HAP-1 (cell line): ENCODE results near the gene ATP6V1B1.

Source experiments
- DNase-seq, 2 experiments: peaks; one replicate each; pipeline ENCODE4 v3.0.0-alpha.2; 2016 to 2020; ENCODE audit warnings: low spot score in 2 of 2
- H3K27me3 ChIP-seq: fragments of 250-450 bp; sonication (Bioruptor Pico); 2 replicates; pipeline ENCODE4 v1.5.1; 2020; ENCODE audit warnings: low read depth, mild to moderate bottlenecking, moderate library complexity
- H3K36me3 ChIP-seq: fragments of 250-450 bp; sonication (Bioruptor Pico); replicated peaks from 2 replicates; pipeline ENCODE4 v1.5.1; 2020; ENCODE audit warnings: mild to moderate bottlenecking
- H3K4me1 ChIP-seq: fragments of 250-450 bp; sonication (Bioruptor Pico); 2 replicates; pipeline ENCODE4 v1.5.1; 2020; ENCODE audit warnings: mild to moderate bottlenecking
- H3K4me3 ChIP-seq: fragments of 250-450 bp; sonication (Bioruptor Pico); 2 replicates; pipeline ENCODE4 v1.5.1; 2020; ENCODE audit warnings: mild to moderate bottlenecking, moderate library complexity
- H3K9me3 ChIP-seq: fragments of 250-450 bp; sonication (Bioruptor Pico); 2 replicates; pipeline ENCODE4 v1.5.1; 2020; ENCODE audit warnings: mild to moderate bottlenecking, moderate library complexity
- in situ Hi-C: fragments of 300-500 bp; cut with MboI; formaldehyde crosslinking; loops from 3 replicates; pipeline ENCODE4 v1.14.3; 2020; ENCODE audit warnings: low sequenced_read_pairs, inconsistent platforms, mixed read lengths

ATP6V1B1 gene

GRCh38 chr2:70939001-70939838 is 3.5 kb downstream of the ATP6V1B1 start:
- DNase-seq: no peak
- Histone ChIP-seq H3K27me3 (no peaks in the 10 kb centered on the region), H3K36me3 (no peaks in the 10 kb centered on the region), H3K9me3 (no peaks in the 10 kb centered on the region), H3K4me3 (no peak overlapping the region), H3K4me1 (no peaks in the 10 kb centered on the region)
- in situ Hi-C loops: loop anchor here (25.0 kb wide), 1 partner anchor 627 kb away; the partner anchor contains the start of gene FAM136A

- H3K4me1 ChIP-seq: no peaks in the 10 kb centered on the region
Observed at GRCh38 chr2:70939839-70940580, 4.3 kb downstream of the ATP6V1B1 start.

GRCh38 chr2:70941186-70941585 is 5.5 kb downstream of the ATP6V1B1 start:
- Histone ChIP-seq H3K4me1 (no peaks in the 10 kb centered on the region), H3K27me3 (no peaks in the 10 kb centered on the region), H3K36me3 (no peaks in the 10 kb centered on the region), H3K4me3 (no peak overlapping the region), H3K9me3 (no peaks in the 10 kb centered on the region)
- in situ Hi-C loops: loop anchor here (10.0 to 25.0 kb wide), 3 partner anchors 146 to 629 kb away; partner anchors contain the start of genes FAM136A and FIGLA
- DNase-seq: no peak

More at GRCh38 chr2:70939839-70940580, 4.3 kb downstream of the ATP6V1B1 start:
- no peaks in the 10 kb centered on the region for H3K27me3 ChIP-seq
- no peak for DNase-seq
- H3K36me3 ChIP-seq: no peaks in the 10 kb centered on the region
- no peaks in the 10 kb centered on the region for H3K9me3 ChIP-seq
- in situ Hi-C loops: loop anchor here (10.0 to 25.0 kb wide), 3 partner anchors 145 to 628 kb away; partner anchors contain the start of genes FAM136A and FIGLA
- no peak overlapping the region for H3K4me3 ChIP-seq

GRCh38 chr2:70941701-70942100 is 6.0 kb downstream of the ATP6V1B1 start:
- Histone ChIP-seq H3K27me3 (no peaks in the 10 kb centered on the region), H3K4me3 (no peak overlapping the region), H3K4me1 (peaks cover 3% of the 10 kb centered on the region), H3K36me3 (no peaks in the 10 kb centered on the region), H3K9me3 (no peaks in the 10 kb centered on the region)
- no peak for DNase-seq
- in situ Hi-C loops: loop anchor here (10.0 to 25.0 kb wide), 3 partner anchors 147 to 629 kb away; partner anchors contain the start of genes FAM136A and FIGLA

GRCh38 chr2:70942396-70943204 is 6.9 kb downstream of the ATP6V1B1 start:
- DNase-seq: no peak
- Histone ChIP-seq H3K9me3 (no peaks in the 10 kb centered on the region), H3K27me3 (no peaks in the 10 kb centered on the region), H3K4me3 (no peak overlapping the region), H3K4me1 (peaks cover 12% of the 10 kb centered on the region), H3K36me3 (no peaks in the 10 kb centered on the region)
- in situ Hi-C loops: loop anchor here (10.0 to 25.0 kb wide), 3 partner anchors 148 to 630 kb away; partner anchors contain the start of genes FAM136A and FIGLA

- in situ Hi-C loops: loop anchor here (10.0 to 25.0 kb wide), 3 partner anchors 149 to 631 kb away; partner anchors contain the start of genes FAM136A and FIGLA
- Histone ChIP-seq H3K4me3 (no peak overlapping the region), H3K27me3 (no peaks in the 10 kb centered on the region), H3K9me3 (no peaks in the 10 kb centered on the region), H3K36me3 (no peaks in the 10 kb centered on the region), H3K4me1 (peaks cover 20% of the 10 kb centered on the region)
- no peak for DNase-seq
Observed at GRCh38 chr2:70943205-70943871, 7.6 kb downstream of the ATP6V1B1 start.

DNA sequence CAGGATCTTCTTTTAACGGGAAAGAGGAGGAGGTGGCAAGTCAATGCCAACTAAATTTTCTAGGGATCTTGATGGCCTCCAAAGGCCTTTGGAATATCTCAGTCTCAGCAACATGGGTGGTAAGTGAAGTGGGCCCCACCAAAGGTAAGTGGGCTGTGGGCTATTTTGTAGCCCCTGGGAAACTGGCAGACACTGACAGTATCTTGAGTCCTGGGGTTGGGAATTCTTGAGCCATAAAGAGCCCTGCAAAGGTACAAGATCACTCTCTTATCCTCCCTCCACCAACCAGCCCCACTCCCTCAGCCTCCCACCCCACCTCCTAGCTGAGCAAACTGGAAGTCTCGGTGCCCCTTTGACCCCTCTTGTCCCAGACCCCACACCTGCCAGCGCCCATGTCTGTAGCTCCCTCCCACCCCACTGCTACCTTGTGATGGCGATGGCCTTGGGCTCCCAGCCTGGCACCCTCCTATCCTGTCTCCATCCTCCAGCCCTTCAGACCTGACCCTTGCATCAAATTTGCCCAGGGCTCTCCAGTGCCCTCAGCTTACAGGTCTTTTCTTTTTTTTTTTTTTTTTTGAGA is 8.5 kb downstream of the ATP6V1B1 start:
- H3K36me3 ChIP-seq: no peaks in the 10 kb centered on the region
- in situ Hi-C loops: loop anchor here (10.0 to 25.0 kb wide), 3 partner anchors 149 to 632 kb away; partner anchors contain the start of genes FAM136A and FIGLA
- no peaks in the 10 kb centered on the region for H3K27me3 ChIP-seq
- H3K4me1 ChIP-seq: peaks cover 20% of the 10 kb centered on the region
- no peaks in the 10 kb centered on the region for H3K9me3 ChIP-seq
- H3K4me3 ChIP-seq: no peak overlapping the region
- no peak for DNase-seq

DNA sequence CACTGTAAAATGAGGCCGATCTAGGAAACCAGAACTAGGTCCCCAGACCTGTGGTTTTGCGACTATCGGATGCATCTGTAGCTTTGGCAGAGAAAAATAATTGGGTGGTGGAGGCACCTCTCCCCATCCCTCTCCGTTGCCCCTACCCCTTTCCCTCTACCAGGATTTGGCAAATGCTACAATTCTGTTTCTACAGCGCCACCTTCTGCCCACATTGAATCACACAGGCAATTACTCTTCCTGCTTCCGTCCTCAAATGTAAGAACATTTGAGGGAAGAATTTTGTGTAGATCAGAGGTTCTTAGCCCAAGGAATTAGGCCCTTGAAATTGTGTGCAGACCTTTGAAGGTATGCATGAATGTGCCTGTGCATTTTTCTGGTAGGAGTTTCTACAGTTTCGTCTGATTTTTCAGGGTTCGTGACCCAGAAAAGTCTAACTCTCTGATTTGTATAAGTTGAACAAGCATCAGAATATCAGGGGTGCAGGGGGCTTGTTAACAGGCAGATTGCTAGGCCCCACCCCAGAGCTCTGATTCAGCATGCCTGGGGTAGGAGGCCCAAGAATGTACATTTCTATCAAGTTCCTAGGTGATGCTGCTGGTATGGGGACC is 11.2 kb downstream of the ATP6V1B1 start:
- Histone ChIP-seq H3K4me1 (peaks cover 20% of the 10 kb centered on the region), H3K36me3 (no peaks in the 10 kb centered on the region), H3K4me3 (no peak overlapping the region), H3K27me3 (no peaks in the 10 kb centered on the region), H3K9me3 (no peaks in the 10 kb centered on the region)
- in situ Hi-C loops: loop anchor here (5.0 to 25.0 kb wide), 4 partner anchors 75 to 635 kb away; partner anchors contain the start of genes FAM136A and FIGLA
- peak; percentile 48 to 79 for DNase-seq

DNA sequence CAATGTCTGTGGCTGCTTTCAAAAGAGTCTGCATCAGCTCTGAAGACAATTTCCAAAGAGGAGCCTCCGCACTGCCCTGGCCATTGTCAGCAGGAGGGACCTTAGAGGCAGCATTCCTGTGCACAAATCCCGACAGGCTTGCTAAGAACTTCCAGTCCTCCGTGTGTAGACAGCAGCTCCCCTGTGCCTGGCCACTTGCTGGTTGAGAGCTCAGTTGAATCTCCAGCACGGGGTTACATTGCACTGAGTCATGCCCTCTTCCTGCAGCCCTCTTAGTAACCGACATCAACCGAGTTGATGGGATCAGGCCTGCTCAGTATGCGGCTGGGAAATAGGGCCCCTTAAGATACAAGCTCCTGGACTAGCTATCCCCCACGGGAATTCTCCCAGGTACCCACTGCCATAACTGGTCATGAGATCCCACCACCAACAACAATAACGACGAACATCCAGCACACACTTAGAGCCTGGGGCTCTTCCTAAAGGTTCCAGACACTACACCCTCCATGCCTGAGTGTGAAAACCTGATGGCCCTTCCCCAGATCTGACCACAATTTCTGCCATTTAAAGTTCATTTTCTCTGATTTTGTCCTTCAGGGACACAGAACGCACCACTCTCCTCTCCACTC is 12.0 kb downstream of the ATP6V1B1 start:
- in situ Hi-C loops: loop anchor here (5.0 to 25.0 kb wide), 4 partner anchors 75 to 635 kb away; partner anchors contain the start of genes FAM136A and FIGLA
- Histone ChIP-seq H3K9me3 (no peaks in the 10 kb centered on the region), H3K36me3 (no peaks in the 10 kb centered on the region), H3K27me3 (no peaks in the 10 kb centered on the region), H3K4me3 (peak overlapping the region; percentile 25), H3K4me1 (peaks cover 20% of the 10 kb centered on the region)
- no peak for DNase-seq

DNA sequence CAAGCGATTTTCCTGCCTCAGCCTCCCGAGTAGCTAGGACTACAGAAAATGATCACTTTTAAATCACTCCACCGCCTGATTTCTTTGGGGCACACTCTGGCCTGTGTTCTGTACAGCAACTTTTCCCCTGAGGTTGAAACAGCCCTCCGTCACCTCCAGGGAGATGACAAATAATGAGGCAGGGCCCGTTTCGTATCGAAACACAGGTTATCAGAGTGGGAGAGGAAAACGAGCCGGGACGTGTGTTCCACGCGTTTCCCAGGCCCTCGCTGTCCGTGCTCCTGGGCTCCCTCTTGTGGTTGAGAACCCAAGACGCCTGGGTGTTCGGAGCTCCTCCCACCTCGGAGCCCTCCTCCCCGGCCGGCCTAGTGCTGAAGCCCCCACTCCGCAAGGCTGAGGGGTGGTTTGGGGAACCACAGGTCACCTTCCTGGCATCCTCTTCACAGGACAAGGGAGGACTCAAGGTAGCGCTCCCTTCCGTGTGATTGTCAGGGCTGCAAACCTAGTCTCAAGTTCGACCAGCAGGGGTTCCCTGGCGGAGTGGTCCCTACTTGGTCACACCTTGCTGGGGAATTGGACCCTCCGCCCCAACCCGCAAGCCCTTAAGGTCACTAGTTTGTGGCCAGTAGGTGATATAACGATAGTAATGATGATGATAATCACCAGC is 12.8 kb downstream of the ATP6V1B1 start:
- peak overlapping the region; percentile 25 for H3K4me3 ChIP-seq
- in situ Hi-C loops: loop anchor here (5.0 to 25.0 kb wide), 4 partner anchors 76 to 636 kb away; partner anchors contain the start of genes FAM136A and FIGLA

DNA sequence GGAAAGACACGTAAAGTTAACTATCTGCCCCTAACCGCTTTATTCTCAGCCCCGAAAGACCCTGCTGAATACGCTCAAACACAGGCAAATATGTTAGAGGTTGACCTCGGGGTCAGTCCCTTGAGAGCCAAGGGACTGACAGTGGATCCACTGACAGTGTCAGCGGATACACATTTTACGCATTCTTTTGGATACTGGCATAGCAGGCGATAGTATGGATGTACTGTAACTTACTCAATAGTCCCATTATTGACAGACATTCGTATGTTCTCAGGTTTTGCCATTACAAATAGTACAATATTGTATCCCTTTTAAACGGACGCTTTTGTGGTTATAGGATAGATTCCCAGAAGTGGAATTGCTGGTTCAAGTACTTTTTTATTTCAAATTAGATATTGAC is 13.4 kb downstream of the ATP6V1B1 start:
- in situ Hi-C loops: loop anchor here (5.0 to 25.0 kb wide), 4 partner anchors 77 to 637 kb away; partner anchors contain the start of genes FAM136A and FIGLA
- peaks cover 20% of the 10 kb centered on the region for H3K4me1 ChIP-seq
- H3K27me3 ChIP-seq: peaks cover 10% of the 10 kb centered on the region
- no peak for DNase-seq
- no peak overlapping the region for H3K4me3 ChIP-seq
- no peaks in the 10 kb centered on the region for H3K36me3 ChIP-seq
- no peaks in the 10 kb centered on the region for H3K9me3 ChIP-seq

More for the DNA sequence above, 12.8 kb downstream of the ATP6V1B1 start:
- Histone ChIP-seq H3K9me3 (no peaks in the 10 kb centered on the region), H3K4me1 (peaks cover 20% of the 10 kb centered on the region), H3K36me3 (no peaks in the 10 kb centered on the region), H3K27me3 (peaks cover 4% of the 10 kb centered on the region)
- peak; percentile 53 to 94 for DNase-seq
